ENCODE data around the gene CD2AP.
"Not testable (repeated sequence)": the region's sequence is repeated elsewhere in the genome, so short reads cannot be mapped to it uniquely, and the experiment has no call there.

Gene CD2AP, protein sequence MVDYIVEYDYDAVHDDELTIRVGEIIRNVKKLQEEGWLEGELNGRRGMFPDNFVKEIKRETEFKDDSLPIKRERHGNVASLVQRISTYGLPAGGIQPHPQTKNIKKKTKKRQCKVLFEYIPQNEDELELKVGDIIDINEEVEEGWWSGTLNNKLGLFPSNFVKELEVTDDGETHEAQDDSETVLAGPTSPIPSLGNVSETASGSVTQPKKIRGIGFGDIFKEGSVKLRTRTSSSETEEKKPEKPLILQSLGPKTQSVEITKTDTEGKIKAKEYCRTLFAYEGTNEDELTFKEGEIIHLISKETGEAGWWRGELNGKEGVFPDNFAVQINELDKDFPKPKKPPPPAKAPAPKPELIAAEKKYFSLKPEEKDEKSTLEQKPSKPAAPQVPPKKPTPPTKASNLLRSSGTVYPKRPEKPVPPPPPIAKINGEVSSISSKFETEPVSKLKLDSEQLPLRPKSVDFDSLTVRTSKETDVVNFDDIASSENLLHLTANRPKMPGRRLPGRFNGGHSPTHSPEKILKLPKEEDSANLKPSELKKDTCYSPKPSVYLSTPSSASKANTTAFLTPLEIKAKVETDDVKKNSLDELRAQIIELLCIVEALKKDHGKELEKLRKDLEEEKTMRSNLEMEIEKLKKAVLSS

DNA sequence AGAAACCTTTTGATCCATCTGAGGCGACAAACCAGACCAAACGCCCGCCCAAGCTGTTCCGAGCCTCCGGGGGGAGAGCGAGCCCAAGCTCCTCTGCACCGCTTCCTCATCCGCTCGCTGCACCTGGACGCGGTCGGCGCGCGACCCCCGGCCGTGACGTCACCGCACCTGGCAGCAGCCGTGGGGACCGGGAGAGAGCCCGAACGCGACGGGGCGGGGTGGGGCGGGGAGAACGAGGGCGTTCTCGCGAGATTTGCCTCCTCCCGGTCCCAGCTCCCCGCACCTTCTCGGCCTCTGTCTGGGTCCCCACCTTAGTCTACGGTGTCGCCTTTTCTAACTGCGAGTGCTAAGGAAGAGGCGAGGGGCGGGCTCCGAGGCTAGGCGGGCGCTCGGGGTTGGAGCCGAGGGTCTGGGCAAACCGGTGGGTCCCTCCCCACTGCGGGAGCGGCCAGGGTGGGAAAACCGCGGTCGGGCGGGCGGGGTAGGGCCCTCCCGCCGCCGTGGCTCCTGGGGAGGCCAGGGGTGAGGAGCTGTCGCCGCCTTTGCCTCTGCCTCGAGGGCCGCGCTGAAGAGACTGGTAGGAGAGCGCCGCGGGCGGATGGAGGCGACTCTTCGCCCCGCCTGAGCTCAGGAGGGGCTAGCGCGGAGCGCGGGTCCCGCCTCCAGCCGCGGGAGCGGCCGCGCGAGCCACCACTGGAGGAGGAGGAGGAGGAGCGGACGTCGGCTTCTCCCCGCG lies at the start of gene CD2AP:
Gene CD2AP (plus strand): TSS at position 293 of the 736 bp plus-strand sequence. CDS start 456 bp downstream, outside the sequence.
- DNase-seq (ENCODE audit: low read depth): peak; percentile 91

DNA sequence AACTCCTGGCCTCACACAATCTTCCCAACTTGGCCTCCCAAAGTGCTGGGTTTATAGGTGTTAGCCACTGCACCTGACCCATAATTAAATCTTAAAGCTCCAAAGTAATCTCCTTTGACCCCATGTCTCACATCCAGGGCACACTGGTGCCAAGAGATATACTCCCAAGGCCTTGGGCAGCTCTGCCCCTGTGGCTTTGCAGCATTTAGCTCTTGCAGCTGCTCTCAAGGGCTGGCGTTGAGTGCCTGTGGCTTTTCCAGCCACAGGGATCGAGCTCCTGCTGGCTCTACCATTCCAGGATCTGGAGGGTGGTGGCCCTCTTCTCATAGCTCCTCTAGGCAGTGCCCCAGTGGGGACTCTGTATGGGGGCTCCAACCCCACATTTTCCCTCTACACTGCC lies 49.3 kb upstream of the CD2AP start:
- no peak for DNase-seq (ENCODE audit: low read depth)

DNA sequence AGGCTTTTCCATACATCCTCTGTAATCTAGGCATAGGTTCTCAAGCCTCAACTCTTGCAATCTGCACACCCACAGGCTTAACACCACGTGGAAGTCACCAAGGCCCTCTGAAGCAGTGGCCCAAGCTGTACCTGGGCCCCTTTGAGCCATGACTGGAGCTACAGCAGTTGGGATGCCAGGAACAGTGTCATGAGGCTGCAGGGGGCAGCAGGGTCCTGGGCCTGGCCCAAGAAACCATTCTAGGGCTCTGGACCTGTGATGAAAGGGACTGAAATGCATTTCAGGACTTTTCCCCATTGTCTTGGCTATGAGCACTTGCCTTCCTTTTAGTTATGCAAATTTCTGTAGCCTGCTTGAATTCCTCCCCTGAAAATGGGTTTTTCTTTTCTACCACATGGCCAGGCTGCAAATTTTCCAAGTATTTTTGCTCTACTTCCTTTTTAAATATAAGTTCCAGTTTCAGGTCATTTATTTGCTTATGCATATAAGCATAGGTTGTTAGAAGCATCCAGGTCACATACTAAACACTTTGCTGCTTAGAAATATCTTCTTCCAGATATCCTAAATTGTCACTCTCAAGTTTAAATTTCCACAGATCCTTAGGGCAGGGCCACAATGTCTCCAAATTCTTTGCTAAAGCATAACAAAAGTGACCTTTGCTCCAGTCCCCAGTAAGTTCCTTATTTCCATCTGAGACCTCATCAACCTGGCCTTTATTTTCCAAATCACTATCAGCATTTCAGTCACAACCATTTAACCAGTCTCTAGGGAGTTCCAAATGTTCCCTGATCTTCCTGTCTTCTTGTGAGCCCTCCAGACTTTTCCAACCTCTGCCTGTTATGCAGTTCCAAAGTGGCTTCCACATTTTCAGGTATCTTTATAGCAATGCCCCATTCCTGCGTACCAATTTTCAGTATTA lies 48.6 kb upstream of the CD2AP start:
- no peak for DNase-seq (ENCODE audit: low read depth)

DNA sequence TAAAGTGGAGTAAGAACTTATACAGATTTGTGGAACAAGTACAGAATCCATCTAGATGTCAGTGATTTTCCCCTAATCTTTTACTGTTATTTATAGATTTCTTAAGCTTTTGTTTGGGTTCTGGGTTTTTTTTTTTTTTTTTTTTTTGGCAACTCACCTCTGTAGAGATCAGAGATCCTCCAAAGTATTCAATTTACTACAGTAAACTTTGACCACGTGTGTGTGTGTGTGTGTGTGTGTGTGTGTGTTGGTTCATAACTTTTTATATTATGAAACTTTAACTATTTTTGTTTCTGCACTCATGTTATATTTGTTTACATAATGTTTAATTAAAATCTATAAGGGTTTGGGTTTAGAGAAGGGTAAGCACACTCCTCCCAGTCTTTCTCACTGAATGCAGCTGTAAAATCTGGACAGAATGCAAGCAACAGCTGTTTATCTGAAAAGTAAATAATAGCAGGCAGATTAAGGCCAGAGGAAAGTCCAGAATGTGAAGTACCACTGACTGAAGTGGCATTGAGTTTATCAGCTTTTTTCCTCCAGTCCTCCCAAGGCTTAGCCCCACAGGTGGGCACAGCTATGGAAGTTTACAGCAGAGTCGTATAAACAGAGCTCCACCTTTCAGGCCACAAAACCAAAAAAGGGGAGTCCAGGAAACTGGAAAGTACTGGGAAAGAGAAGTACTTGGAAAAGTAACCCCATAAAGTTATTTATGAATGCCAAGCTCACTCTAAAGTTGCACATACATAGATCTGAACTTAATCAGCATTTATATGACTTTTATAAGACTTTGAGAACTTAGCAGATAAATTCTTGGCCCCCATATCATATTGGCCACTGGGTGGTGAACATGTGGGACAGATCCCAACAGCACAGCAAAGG lies 43.0 kb upstream of the CD2AP start:
- no peak for DNase-seq (ENCODE audit: low read depth)

DNA sequence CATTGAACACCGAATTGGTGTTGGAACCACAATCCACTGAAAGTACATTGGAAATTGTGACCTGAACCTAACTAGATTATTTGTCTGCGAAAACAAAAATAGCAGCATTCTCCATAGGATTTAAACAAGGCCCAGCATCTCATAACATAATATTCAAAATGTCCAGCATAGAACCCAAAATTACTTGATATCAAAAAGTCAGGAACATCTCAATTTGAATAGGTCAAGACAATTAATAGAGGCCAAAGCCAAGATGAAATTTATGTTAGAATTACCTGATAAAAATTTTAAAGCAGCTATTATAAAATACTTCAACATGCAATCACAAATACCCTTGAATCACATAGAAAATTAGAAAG lies 42.4 kb upstream of the CD2AP start:
- no peak for DNase-seq (ENCODE audit: low read depth)

DNA sequence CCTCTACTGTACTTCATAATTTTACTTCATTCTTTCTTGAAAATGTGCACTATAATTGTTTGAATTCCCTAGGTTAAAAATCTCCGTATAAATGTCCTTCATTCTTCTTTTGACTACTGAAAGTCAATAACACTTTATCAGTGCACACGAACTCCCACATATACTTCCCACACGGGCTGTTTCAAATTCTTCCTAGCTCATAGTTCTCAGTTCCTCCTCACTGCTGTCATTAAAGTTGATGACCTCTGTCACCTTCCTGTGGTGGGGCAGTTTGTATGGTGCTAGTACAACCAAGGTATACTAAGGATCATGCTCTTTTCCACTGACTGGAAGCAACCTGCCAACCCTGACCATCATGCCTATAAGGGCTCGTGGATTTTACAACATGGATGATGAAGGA lies 40.0 kb upstream of the CD2AP start:
- DNase-seq (ENCODE audit: low read depth): no peak

DNA sequence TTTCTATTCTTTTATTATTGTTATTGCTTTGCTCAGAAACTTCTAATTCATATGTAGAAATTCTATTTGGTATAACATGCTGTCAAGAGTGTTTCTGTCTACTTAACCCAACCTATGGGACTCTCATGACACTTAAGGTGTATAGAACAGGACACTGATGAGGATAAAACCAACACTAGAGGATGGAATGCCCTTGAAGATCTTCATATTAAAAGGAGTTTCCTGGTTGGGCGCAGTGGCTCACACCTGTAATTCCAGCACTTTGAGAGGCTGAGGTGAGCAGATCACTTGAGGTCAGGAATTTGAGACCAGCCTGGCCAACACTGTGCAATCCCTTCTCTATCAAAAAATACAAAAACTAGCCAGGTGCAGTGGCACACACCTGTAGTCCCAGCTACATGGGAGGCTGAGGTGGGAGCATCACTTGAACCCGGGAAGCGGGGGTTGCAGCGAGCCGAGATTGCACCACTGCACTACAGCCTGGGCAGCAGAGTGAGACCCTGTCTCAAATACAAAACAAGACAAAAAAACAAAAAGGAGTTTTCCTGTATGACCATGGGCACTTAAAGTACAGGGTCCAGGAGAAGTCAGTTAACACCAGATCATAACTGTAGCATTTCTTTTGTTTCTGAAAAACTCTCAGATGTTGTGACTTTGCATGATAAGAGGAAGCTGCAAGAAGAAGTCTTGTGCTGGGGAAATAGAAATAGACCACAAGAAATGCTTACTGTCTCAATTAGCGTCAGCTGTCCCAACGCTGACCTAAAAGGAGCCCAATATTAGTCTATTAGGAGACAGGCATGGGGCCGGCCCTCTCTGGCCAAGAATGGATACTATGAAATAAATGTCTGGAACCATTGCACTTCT lies 38.9 kb upstream of the CD2AP start:
- DNase-seq (ENCODE audit: low read depth): no peak

DNA sequence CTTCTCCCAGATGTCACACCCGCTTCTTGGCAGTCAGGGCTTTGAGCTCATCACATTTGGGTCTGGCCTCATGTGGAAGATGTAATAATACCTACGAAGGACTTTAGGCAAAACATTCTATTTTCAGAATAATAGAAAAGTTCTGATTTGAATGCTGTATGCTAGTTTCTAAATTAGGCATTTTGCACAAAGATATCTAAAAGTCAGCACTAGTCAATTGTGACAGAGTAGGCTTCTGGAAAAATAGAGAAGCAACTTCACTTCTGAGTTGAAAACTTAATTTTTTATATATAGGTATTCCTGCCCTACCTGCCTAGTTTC lies 38.3 kb upstream of the CD2AP start:
- DNase-seq (ENCODE audit: low read depth): no peak

DNA sequence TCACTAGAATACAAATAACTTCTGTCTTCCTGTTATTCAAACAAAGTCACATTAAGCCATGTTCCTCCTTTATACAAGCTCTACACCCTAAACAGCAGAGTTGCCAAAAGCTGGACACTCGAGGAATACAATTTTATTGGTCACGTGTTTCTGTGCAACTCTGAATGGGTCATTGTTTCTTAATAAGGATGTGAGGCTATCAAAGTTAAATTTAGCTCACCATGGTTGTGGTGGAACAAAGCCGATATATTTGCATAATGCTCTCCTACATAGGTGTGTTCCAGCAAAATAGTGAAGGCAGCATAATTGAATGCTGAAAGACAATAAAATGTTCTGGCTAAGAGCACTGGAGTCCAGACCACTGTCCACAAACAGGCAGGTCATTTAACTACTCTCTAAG lies 36.9 kb upstream of the CD2AP start:
- DNase-seq (ENCODE audit: low read depth): no peak

DNA sequence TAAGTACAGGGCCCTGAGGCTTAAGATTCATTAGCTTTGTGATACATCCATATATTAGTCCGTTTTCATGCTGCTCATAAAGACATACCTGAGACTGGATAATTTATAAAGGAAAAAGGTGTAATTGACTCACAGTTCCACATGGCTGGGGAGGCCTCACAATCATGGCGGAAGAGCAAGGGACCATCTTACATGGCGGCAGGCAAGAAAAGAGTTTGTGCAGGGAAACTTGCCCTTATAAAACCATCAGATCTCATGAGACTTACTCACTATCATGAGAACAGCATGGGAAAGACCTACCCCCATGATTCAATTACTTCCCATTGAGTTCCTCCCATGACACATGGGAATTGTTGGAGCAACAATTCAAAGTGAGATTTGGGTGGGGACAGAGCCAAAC lies 32.6 kb upstream of the CD2AP start:
- not testable (repeated sequence) for DNase-seq (ENCODE audit: low read depth)

DNA sequence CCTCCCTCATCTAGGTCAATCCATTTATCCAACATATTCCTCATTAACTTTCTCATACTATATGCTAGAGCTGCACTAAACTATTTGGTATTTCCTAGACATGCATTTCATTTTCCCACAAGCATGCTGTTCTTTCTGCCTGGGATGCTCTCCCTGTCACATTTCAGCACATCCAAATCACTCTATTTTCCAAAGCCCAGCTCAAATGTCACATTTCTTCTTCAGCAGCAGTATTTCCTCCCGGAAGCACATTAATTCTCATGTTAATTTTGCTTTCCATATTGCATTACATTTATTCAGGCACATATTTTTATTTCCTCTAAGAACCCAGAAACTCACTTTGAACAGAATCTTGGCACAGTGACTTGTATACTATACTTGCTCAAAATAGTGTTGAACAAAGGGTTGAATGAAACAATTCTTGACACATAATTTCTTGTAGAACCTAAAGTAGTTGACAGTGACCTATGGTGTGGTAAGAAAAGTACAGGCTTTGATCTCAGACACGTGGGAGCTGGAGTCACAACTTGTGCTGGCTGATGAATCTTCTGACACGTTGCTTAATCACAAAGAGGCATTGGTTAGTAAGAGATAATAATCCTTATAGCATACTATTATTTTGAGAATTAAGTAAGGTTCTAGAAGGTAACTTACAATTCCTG lies 30.8 kb upstream of the CD2AP start:
- DNase-seq (ENCODE audit: low read depth): no peak

DNA sequence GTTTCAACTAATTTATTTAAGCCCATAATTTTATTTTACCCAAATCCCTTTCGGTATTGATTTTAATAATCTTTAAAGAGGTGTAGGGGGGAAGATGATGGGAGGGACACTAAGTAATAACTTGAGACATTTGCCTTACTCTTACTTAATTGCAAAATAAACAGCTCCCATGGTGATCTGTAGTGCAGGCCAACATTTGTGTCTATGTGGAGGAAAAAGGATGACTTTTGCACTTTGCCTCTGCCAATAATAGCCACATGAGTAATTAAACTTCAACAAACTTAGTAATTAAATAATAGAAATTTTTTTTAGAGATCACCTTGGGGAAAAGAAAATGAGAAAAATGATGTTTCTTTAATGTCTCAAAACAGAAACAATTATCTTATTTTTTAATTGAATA lies 29.9 kb upstream of the CD2AP start:
- no peak for DNase-seq (ENCODE audit: low read depth)

DNA sequence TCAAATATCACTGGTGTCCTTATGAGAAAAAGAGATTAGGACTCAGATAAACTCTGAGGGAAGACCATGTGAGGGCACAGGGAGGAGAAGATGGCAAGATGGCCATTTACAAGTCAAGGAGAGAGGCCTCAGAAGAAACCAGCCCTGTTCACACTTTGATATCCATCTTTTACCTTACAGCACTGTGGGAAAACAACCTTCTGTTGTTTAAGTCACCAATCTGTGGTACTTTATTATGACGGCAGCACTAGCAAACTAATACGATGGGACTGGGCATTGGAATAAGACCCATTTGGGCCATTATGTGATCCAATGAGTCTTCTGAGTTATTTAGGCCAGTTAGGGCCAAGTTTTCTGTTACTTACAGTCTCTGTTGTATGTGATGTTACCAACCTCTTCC lies 26.4 kb upstream of the CD2AP start:
- DNase-seq (ENCODE audit: low read depth): no peak

DNA sequence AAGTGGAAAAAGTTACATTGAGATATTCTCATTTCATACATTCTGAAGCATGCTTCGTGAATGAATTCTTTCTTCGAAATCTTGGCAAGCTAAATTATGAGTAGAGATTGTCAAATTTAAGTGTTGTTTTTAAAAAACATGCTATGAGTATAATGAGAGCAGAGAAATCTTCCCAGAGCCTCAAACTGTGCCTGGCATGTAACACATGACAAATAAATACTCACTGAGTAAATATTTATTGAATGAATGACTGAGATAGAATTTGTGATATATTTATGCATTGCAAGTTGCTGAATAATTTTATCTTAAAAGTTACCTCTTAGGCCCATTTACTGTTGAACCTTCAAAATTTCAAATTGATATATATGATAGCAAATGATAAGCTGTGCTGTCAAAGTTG lies 24.7 kb upstream of the CD2AP start:
- no peak for DNase-seq (ENCODE audit: low read depth)

DNA sequence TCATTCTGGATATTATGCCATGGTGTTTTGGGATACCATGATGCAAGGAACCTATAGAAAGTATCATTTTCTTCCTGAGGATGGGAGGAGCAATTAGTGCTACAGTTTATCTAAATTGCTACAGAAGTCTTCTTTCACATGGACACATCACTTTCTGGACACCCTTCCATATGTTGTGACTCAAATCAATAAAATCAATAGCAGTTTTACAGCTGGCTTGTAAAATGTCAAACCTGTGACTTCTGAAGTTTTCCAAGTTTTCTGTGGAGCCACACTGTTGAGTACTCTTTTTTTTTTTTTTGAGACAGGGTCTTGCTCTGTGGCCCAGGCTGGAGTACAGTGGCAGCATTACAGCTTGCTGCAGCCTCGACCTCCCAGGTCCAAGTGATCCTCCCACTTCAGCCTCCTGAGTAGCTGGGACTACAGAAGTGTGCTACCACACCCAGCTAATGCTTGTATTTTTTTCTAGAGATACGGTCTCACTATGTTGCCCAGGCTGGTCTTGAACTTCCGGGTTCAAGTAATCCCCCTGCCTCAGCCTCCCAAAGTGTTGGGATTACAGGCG lies 24.1 kb upstream of the CD2AP start:
- no peak for DNase-seq (ENCODE audit: low read depth)

DNA sequence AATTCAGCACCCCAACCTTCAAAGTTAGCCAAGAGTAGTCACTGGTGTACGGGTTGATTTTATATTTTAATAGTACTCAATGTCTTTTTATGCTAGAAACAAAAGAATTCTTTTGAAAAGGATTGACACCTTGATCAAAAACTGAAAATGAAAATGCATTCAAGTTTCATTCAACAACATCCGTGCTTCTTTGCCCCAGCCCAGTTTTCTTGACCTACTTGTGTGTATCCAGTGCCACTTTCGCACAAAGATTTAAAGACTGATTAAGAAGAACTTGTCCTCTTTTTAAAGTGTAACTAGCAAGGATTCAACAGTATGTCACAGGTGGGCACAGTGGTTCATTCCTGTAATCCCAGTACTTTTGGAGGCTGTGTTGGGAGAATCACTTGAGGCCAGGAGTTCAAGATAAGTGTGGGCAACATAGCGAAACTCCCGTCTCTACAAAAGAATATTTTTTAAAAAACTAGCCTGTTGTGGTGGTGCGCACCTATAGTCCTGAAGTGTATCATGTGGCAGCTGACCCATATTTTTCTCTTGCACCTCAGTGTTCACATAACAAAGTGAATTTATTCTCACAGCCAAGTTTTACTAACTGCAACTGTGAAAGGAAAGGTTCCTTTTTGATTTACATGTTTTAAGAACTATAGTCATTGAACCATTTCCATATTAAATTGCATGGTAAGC lies 22.7 kb upstream of the CD2AP start:
- DNase-seq (ENCODE audit: low read depth): no peak

DNA sequence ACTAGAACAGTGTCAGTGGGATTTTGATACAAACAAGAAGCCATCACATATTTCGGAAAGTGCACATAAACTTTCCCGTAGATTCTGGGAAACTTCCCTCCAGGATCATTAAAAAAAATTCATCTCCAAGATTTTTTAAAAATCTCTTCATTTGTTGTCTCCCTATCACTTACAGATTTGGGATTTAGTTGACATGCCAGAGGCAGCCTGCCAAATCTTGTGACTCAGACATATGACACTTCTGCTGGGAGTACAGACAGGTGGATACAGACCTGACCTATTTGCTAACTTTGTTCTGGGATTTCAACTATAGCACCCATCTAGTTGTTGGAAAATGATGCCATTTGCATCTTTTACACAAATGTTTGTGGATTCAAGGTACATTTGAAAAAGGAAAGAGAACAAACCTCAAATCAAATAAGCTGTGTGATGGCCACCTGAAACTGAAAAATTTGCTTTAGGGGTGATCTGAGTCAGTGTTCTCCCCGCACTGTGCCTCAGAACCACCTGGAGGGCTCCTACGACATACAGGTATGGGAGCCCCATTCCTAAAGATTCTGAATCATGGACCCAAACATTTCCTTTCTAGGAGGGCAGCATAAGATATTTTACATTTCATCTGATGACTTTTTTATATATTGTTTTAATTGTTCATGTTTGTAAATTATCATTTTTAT lies 21.9 kb upstream of the CD2AP start:
- DNase-seq (ENCODE audit: low read depth): no peak

DNA sequence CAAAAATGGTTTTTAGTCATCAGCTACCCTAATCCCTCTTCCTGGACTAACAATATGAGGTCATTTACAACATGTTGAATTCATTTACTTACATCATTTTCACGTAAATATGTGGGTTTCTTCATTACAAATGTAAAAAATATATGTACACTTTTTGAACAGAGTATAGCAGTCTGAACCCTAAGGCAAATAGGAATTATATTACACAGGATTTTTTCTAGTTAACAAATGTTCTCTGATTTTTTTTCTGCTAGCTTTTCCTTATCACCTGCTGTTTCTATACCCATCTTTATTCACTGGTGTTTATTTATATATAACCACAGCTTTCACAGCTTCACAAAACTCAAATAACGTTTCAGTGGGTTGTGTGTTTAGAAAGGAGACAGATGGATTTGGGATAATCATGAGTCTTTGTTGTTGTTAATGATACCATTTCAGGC lies 21.0 kb upstream of the CD2AP start:
- no peak for DNase-seq (ENCODE audit: low read depth)

Measured in T-helper 22 cell (primary cell).